Measurements from ENCODE around the gene ABHD4. TPM values are rescaled to one million over a fixed set of nuclear protein-coding genes. Genes with fewer than 3 reads are reported as not detected.
A peak's percentile ranks its signal among the peaks of the same experiment; 100 is the strongest.

The ABHD4 gene
- total RNA-seq, 4 donors from 2014 or later, result 17.1 to 38.7 (median 27.6) TPM

- no peaks in the 10 kb centered on the region for H3K27me3 ChIP-seq
- in situ Hi-C loops (cut with MboI; ENCODE audit: low sequenced_read_pairs in 4 of 4), result loop anchor here in 3 of 4 donors (10.0 to 25.0 kb wide), 4 partner anchors 166 to 963 kb away; partner anchors contain the start of genes HOMEZ (in 2 of the 3), AP1G2 (in 1 of the 3), BCL2L2 (in 1 of the 3) and OXA1L (in 1 of the 3)
- ATAC-seq, result peak; percentile 94 to 97
- peak overlapping the region; percentile 77 to 91 (median 85) for H3K4me3 ChIP-seq
- H3K36me3 ChIP-seq, result peaks cover 0 to 30% of the 10 kb centered on the region in 2 donors
- TF ChIP-seq CTCF (IDR thresholded peaks at IDR 0.05 in 4 of 5, conservative IDR thresholded peaks at IDR 0.05 in 1 of 5) (peak in 3 of 5 experiments; percentile 8 to 26 (median 20)), POLR2A (IDR thresholded peaks at IDR 0.05) (peak in 1 of 2 donors; percentile 58)
- H3K4me1 ChIP-seq, result peaks cover 21 to 30% of the 10 kb centered on the region in 2 donors
- H3K27ac ChIP-seq, result peak overlapping the region; percentile 89 to 98 (median 94)
- peak; percentile 51 to 66 for DNase-seq
- H3K9me3 ChIP-seq, result no peaks in the 10 kb centered on the region
- intact Hi-C loops (cut with DNase I; ENCODE audit: low total_unique reads), result loop anchor here (1.0 to 10.0 kb wide), 5 partner anchors 10 to 706 kb away; partner anchors contain the start of genes BCL2L2, DAD1, LRP10 and PPP1R3E
Measured at GRCh38 chr14:22598896-22599244, 770 bp downstream of the ABHD4 start.

- no peak for ATAC-seq
- in situ Hi-C loops (cut with MboI; ENCODE audit: low sequenced_read_pairs in 4 of 4), result loop anchor here in 3 of 4 donors (10.0 to 25.0 kb wide), 4 partner anchors 165 to 963 kb away; partner anchors contain the start of genes HOMEZ (in 2 of the 3), AP1G2 (in 1 of the 3), BCL2L2 (in 1 of the 3) and OXA1L (in 1 of the 3)
Measured at GRCh38 chr14:22599349-22599748, 1.2 kb downstream of the ABHD4 start.

GRCh38 chr14:22600027-22600426, 1.9 kb downstream of the ABHD4 start:
- H3K36me3 ChIP-seq, result peaks cover 5 to 41% of the 10 kb centered on the region in 2 donors
- no peaks in the 10 kb centered on the region for H3K9me3 ChIP-seq
- in situ Hi-C loops (cut with MboI; ENCODE audit: low sequenced_read_pairs in 4 of 4), result no loop called here
- H3K4me1 ChIP-seq, result peaks cover 21 to 30% of the 10 kb centered on the region in 2 donors
- peak overlapping the region; percentile 89 to 98 (median 94) for H3K27ac ChIP-seq
- ATAC-seq (no peak), DNase-seq (no peak)
- intact Hi-C loops (cut with DNase I; ENCODE audit: low total_unique reads), result no loop called here
- TF ChIP-seq CTCF (IDR thresholded peaks at IDR 0.05 in 4 of 5, conservative IDR thresholded peaks at IDR 0.05 in 1 of 5) (no peak), POLR2A (IDR thresholded peaks at IDR 0.05) (no peak)
- H3K27me3 ChIP-seq, result no peaks in the 10 kb centered on the region
- peak overlapping the region; percentile 77 to 91 (median 85) for H3K4me3 ChIP-seq

More at GRCh38 chr14:22599349-22599748, 1.2 kb downstream of the ABHD4 start:
- Histone ChIP-seq H3K27ac (peak overlapping the region; percentile 89 to 98 (median 94)), H3K4me1 (peaks cover 21 to 30% of the 10 kb centered on the region in 2 donors), H3K27me3 (no peaks in the 10 kb centered on the region), H3K4me3 (peak overlapping the region; percentile 77 to 91 (median 85)), H3K36me3 (peaks cover 0 to 35% of the 10 kb centered on the region in 2 donors), H3K9me3 (no peaks in the 10 kb centered on the region)
- TF ChIP-seq POLR2A (IDR thresholded peaks at IDR 0.05) (no peak), CTCF (IDR thresholded peaks at IDR 0.05 in 4 of 5, conservative IDR thresholded peaks at IDR 0.05 in 1 of 5) (no peak)
- intact Hi-C loops (cut with DNase I; ENCODE audit: low total_unique reads), result loop anchor here (2.0 to 10.0 kb wide), 4 partner anchors 29 to 705 kb away; partner anchors contain the start of genes BCL2L2, LRP10, PPP1R3E and RBM23
- DNase-seq, result no peak

GRCh38 chr14:22601456-22601855, 3.4 kb downstream of the ABHD4 start:
- intact Hi-C loops (cut with DNase I; ENCODE audit: low total_unique reads), result no loop called here
- DNase-seq, result no peak
- peak overlapping the region in 2 of 4 donors; percentile 2 to 91 for H3K27ac ChIP-seq
- no peak for ATAC-seq
- H3K4me1 ChIP-seq, result peaks cover 21 to 30% of the 10 kb centered on the region in 2 donors
- H3K27me3 ChIP-seq, result no peaks in the 10 kb centered on the region
- no peak overlapping the region for H3K4me3 ChIP-seq
- in situ Hi-C loops (cut with MboI; ENCODE audit: low sequenced_read_pairs in 4 of 4), result no loop called here
- H3K9me3 ChIP-seq, result no peaks in the 10 kb centered on the region
- H3K36me3 ChIP-seq, result peaks cover 9 to 56% of the 10 kb centered on the region in 2 donors
- TF ChIP-seq CTCF (IDR thresholded peaks at IDR 0.05 in 4 of 5, conservative IDR thresholded peaks at IDR 0.05 in 1 of 5) (no peak), POLR2A (IDR thresholded peaks at IDR 0.05) (no peak)
